ENCODE measurements around the gene LRP1B. TPM values are rescaled to one million over a fixed set of nuclear protein-coding genes. Genes with fewer than 3 reads are reported as not detected.

LRP1B gene
- polyA plus RNA-seq, 3 donors: 0.25 to 3.1 (median 2.2) TPM

DNA sequence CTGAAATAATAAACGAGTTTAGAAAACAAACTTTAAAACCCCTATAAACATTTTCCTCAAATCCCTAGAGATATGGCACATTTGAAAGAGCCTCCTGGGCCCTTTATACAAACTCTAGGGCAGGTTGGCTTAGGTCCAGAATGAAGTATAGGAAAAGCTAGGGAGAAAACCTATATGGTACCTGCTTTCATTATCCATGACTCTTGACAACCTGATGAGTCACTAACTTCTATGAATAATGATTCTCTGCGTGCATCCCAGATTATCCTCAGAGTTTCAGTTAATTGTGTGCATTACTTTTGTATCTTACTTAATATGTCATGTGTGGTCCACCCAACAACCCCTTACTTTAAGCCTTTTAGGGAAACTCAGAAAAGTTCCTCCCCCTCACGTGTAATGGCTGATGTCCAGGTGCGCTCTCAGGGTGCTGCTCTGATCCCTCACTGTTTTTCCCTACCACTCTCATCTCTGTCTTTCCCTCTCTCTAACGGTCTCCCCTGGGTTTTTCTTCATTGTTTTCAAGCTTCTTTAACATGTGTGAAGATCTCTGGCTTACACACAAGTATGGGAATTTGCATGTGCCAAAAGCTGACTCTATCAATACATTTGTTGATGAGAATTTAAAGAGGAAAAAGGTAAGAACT is 78.5 kb downstream of the LRP1B start:
- 51 to 55% (median 55%) methylated on average over 5 of the region's 5 CpGs for WGBS, 3 donors
- H3K27ac ChIP-seq (ENCODE audit: low read depth, low read length): no peak overlapping the region

DNA sequence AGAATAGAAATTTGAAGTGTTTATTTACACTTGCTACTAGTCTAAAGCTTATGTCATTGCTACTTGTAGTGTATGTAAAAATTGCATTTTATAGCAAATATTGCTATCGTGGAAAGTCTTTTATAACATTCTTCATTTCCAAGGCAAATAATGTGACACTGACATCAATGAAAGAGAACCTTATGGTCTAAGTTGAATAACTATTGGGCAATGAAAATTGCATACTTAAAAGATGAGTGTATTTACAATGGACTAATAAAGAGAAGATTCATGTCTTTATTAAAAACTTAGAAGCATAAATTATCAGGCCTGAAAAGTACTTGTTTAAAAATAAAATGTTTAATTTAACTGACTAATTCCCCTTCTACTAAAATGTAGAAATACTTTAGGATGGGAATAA is 82.2 kb downstream of the LRP1B start:
- 35 to 76% (median 71%) methylated on average over 1 of the region's 1 CpG for WGBS, 3 donors
- no peak overlapping the region for H3K27ac ChIP-seq (ENCODE audit: low read depth, low read length)

DNA sequence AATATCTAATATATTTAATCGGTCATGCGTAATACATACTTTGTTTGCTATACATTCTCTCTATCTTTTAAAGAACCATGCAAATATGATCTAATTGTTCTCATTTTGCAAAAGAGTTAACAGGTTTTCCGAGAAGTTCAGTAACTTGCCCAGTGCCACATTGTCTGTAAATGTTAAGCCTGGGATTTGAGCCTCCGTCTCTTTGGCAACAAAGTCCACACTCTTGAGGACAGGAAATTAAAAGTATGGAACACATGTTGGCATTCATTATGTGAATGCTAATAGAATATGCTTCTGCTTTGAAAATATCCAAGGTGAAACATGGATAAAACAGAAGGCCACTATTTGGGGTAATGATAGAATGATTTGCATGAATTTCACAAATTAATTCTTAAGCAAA is 85.2 kb downstream of the LRP1B start:
- no peak overlapping the region for H3K27ac ChIP-seq (ENCODE audit: low read depth, low read length)
- 83 to 92% (median 91%) methylated on average over 4 of the region's 4 CpGs for WGBS, 3 donors

DNA sequence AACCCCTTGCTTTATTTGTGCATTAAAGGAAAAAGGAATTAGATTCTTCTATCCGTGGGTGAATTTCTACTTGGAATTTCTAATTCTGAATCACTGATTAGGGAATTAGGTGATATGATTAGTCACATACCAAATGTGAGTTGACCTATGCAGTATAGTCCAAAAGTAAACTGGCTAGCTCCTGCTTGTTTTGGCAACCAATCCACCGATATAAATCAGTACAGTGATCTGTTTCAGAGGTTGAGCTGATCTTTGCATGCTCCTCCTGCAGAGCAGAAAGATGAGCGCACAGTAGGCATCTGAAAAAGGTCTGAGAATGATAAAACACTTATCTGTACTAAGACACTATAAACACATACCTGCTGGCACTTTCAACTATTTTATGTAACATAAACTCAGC is 86.6 kb downstream of the LRP1B start:
- H3K27ac ChIP-seq (ENCODE audit: low read depth, low read length): no peak overlapping the region
- WGBS, 3 donors: 50 to 65% (median 58%) methylated on average over 3 of the region's 3 CpGs

DNA sequence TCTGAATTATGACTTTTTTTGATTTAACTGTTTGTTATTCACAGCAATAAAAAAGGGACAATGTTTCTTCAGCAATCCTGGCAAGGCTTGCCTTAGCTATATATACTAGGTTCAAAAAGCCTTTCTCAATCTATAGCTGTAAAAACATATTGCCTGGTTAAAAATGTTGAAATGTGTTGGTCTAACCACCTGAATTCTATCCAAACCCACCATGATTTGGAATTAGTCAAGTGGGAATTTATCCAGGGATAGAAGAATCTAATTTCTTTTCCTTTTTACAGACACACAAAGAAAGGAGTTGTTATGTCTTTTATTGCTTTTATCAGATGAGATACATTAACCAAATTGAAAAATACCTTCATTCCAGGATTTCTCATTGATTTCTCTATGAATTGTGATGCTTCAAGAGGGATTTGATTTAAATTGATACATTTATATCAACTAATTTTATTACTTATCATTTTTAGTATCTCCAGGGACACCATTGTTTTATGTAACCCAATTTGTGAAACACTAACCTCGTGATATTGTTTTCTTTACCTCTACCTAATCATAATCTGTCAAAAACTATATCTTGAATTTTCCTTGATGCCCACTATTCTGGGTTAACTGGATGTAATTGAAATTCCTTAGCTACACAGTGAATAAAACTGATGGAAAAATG is 88.1 kb downstream of the LRP1B start:
- no peak overlapping the region for H3K27ac ChIP-seq (ENCODE audit: low read depth, low read length)
- WGBS, 3 donors: 38 to 73% (median 64%) methylated on average over 1 of the region's 1 CpG

DNA sequence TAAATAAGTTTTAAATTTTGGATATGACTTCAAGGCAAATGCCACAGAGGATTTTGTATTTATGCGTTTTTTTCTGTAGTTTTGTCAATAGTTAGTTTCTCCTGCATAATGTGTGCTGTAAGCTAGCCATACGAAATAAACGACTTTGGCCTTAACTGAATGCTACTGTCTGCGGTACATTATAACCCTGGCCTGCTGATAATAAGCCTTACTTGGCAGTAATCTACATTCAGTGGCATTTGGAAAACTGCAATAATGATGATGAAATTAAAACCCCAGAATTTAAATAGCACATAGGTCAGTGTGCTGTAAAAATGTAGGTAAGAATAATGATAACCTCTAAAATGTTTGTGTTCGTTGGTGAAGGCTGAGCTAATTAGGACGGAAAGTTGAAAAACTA is 88.8 kb downstream of the LRP1B start:
- 68 to 80% (median 79%) methylated on average over 6 of the region's 6 CpGs for WGBS, 3 donors

DNA sequence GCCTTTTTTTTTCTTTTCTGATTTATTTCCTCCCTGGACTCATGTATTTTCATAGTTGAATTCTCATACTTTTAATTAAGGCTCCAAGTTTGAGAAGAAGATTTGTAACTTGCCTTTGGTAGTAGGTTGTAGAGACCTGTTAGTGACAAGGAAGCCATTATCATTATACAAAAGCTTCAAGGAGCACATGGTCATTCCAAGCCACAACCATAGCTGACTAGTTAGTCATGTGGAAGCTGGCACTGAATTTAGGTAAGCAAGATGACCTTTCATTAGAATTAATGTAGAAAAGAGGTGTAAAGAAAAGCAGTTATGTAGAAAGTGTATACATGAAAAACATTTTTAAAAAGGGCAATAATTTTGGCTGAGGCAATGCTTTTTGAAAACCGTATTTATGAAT is 89.7 kb downstream of the LRP1B start:
- WGBS, 3 donors: 83 to 89% (median 83%) methylated on average over 1 of the region's 1 CpG
- H3K27ac ChIP-seq (ENCODE audit: low read depth, low read length): no peak overlapping the region

More for the DNA sequence above, 88.8 kb downstream of the LRP1B start:
- H3K27ac ChIP-seq (ENCODE audit: low read depth, low read length): no peak overlapping the region

DNA sequence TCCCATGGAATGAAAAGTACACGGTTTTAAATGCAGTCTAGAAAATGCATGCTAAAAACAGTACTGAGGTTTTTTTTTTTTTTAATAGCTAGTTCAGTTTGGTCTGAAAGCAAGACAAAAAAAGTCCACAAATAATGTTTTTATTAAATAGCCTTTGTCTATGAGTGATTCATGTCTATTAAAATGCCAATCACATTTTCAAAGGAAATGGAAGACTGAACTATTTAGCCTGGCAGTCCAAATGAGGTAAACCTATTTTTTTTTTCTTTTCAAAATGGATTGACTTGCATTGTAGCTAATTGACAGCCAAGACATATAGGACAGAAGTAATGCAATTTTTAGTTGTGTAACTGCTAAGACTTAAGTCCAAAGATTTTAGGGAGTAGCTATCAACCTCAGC is 90.3 kb downstream of the LRP1B start:
- 60 to 67% (median 64%) methylated on average over 1 of the region's 1 CpG for WGBS, 3 donors
- H3K27ac ChIP-seq (ENCODE audit: low read depth, low read length): no peak overlapping the region

DNA sequence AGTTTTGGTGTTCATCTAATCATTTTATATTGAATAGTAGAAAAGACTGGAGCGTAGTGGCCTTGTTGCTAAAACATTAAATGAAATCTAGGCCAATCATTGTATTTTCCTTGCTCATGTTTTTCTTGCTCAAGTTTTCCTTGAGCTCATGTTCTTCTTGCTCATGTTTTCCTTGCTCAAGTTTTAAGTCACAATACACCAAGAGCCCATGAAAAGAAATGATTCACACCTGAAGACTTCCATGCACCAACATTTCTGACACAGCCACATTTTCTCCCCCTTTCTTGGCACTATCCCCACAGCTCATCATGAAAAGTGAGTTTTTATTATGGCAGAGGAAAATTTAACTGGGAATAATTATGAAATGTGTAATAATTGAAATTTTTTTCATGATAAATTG is 92.0 kb downstream of the LRP1B start:
- WGBS, 3 donors: 79 to 97% (median 91%) methylated on average over 1 of the region's 1 CpG

DNA sequence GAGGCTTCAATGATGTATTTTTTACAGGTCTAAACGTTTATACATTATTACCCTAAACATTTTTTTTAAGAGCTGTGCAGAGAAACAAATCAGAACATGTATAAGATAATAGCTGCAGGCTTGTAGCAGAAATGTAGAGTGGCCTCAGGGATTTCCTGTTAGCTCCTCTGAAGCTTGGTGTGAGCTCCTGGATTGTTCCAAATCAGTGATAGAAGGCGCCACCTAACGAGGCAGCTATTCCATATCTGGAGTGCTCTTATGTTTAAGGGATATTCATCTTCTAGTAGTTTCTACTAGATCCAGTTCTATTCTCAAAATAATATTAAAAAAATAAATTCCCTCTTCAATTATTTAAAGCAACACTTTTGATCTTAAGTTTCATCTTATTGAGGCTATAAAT is 93.1 kb downstream of the LRP1B start:
- H3K27ac ChIP-seq (ENCODE audit: low read depth, low read length): no peak overlapping the region
- 34 to 49% (median 42%) methylated on average over 3 of the region's 3 CpGs for WGBS, 3 donors

More for the DNA sequence above, 92.0 kb downstream of the LRP1B start:
- no peak overlapping the region for H3K27ac ChIP-seq (ENCODE audit: low read depth, low read length)

DNA sequence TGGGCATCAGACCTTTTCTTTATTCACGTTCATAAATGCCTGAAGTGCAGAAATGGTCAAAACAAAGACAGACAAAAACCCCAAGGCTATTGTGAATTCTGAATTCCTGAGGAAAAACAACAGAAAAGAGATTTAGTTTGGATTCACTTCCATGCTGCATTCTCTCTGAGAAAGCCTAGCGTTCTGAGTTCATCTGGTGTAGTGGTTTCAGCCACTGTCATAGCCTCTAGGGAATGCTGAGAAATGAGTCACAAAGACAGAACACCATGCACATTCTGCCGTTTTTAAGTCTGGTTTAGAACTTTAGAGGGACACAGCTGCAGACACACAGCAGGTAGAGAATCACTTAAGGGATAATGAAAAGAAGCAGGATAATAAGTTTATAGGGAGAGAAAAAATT is 93.8 kb downstream of the LRP1B start:
- 46 to 56% (median 46%) methylated on average over 3 of the region's 3 CpGs for WGBS, 3 donors
- no peak overlapping the region for H3K27ac ChIP-seq (ENCODE audit: low read depth, low read length)

DNA sequence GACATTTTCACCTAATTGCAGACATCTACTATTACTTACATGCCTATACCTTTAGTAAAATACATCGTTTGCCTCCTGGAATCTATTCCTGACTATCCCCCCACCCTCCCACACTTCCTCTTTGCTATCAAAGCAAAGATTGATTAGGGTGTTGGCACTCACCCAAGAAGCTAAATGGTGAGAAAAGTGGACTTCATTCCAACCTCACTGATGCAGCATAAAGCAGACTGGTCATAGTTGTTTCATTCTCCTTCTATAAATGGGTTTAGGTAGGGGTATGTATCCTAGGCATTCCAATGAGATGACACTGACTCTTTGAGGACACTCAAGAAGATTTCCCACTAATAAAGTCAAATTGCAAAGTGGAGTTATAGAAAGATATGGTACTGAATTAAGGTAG is 97.4 kb downstream of the LRP1B start:
- H3K27ac ChIP-seq (ENCODE audit: low read depth, low read length): no peak overlapping the region
- WGBS, 3 donors: 3 to 20% (median 19%) methylated on average over 1 of the region's 1 CpG

DNA sequence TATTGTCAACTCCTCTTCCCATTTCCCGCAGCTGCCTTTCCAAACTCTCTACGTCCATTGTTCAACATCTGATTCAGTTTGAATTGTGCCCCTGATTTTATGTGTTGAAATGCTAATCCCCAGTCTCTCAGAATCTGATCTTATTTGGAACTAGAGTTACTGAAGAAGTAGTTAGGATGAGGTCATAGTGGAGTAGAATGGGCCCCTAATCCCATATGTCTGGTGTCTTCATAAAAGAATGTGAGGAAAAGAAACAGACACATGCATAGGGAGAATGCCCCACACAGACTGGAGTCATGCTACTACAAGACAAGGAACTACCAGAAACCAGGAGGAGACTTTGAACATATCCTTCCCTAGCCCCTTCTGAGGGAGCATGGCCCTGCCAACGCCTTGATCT is 99.2 kb downstream of the LRP1B start:
- WGBS, 3 donors: 80 to 84% (median 81%) methylated on average over 3 of the region's 3 CpGs
- no peak overlapping the region for H3K27ac ChIP-seq (ENCODE audit: low read depth, low read length)

DNA sequence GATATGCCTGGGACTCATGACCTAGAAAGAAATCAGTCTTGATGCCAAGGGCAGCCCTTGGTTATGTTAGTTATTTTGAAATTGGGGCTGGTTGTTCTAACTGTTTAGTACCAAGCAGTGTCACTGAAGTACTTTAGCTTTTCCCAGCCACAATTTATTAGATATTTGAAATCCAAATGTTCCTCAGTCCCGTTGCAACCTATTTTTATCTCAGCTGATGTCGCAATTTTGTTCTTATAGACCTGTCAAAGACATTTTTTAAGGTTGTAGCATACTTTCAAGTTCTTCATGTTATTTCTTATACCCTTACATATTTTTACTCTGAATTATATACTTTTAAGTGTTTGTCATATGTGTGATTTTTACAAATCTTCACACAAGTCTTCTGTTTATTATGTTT is 100.1 kb downstream of the LRP1B start:
- H3K27ac ChIP-seq (ENCODE audit: low read depth, low read length): no peak overlapping the region
- 47 to 55% (median 53%) methylated on average over 2 of the region's 2 CpGs for WGBS, 3 donors

DNA sequence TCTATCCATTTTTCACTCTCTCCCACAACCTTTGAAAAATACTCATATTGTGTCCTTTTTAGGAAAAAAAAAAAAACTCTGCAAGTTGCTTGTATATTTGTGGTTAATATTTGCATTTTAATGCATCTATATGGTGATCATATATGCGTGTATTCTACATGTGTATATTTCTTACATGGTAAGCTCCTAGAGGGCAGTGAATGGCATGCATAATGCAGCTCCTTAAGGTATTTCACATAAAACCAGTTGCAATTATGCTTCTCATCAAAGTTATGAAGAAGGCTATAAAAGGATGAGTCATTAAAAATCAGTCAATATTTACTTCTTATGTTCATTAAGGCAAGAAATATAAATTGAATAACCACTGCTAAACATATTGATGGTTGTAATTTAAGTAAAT is 100.8 kb downstream of the LRP1B start:
- no peak overlapping the region for H3K27ac ChIP-seq (ENCODE audit: low read depth, low read length)
- 87 to 91% (median 91%) methylated on average over 1 of the region's 1 CpG for WGBS, 3 donors

DNA sequence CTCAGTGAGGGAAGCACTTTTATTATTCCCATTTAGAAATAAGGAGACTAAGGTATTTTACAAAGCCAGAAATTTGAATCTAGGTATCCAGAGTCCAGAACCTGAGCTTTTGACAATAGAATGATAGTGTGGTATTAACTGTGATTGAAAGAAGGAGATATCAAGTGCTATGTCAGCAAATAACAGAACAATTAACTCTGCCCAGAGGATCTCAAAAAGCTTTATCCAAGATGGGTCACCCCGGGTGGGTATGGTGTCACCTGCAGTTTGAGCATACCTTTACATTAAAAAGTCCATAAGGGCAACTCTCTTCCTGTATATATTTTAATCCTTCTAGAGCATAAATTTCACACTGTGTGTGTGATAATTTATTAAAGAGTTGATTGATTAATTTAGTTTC is 105.4 kb downstream of the LRP1B start:
- 73 to 88% (median 79%) methylated on average over 1 of the region's 1 CpG for WGBS, 3 donors

DNA sequence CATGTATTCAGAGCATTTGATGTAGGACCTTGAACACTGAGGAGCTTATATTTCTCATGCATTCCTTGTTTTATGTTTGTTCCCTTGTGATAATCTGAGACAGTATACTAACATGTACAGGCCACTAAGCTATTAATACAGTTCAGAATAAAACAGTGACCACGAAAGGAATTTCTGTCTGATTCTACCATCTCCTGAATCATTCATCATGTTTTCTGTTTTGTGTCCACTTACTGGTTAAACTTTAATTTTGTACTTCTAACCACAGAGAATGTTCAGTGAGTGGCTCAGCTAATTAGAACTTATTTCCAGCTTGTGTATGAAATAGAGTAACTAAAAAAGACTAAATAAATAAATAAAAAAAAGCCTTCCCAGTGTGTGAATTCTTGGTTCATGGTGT is 110.4 kb downstream of the LRP1B start:
- H3K27ac ChIP-seq (ENCODE audit: low read depth, low read length): no peak overlapping the region
- 16 to 69% (median 63%) methylated on average over 1 of the region's 1 CpG for WGBS, 3 donors

More for the DNA sequence above, 105.4 kb downstream of the LRP1B start:
- no peak overlapping the region for H3K27ac ChIP-seq (ENCODE audit: low read depth, low read length)

DNA sequence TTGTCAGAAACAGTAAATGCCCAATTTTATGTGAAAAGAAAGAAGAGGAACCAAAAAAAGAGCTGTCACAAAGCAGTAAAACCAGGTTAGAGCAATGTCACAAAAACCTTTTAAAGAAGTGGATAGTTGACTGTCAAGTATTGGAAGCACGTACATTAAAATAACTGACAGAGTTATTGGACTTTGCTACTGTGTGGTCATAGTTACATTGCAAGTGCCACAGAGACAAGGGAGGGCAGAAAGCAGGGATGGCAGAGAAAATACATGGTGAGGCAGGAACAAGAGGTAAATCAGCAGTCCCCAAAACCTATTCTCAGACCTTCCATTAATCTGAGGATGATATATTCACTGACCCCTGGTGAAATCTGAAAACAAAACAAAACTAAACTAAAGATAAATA is 116.3 kb downstream of the LRP1B start:
- WGBS, 3 donors: 55 to 80% (median 68%) methylated on average over 1 of the region's 1 CpG
- H3K27ac ChIP-seq (ENCODE audit: low read depth, low read length): no peak overlapping the region

DNA sequence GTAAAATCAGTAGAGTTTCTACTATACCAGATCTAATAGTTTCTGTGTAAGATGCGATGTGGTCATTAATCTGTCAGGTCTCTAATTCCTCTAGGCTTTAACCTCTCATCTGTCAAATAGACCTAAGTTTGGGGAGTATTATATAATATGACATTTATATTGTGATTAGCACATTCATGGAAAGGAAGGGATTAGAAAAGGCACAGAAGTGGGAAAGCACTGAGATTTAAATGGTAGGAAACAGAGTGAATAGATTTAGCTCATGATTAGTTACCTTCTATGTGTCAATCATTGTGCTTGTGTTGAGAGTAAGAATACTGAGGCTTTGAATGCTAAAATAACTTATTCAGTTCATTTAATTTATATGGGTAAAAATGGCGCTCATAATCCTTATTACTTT is 118.0 kb downstream of the LRP1B start:
- 56 to 89% (median 82%) methylated on average over 2 of the region's 2 CpGs for WGBS, 3 donors
- no peak overlapping the region for H3K27ac ChIP-seq (ENCODE audit: low read depth, low read length)
